Mesendoderm (in vitro differentiated cells): Measurements from ENCODE around the gene HOXB5.

Experiments used
- DNase-seq: peaks from one replicate; pipeline ENCODE4 v3.0.0; 2013
- H2AK5ac ChIP-seq: 2 replicates; pipeline ENCODE4 v1.6.1; 2013; ENCODE audit warnings: low read length, inconsistent platforms
- H2BK120ac ChIP-seq: 2 replicates; pipeline ENCODE4 v1.6.1; 2013; ENCODE audit warnings: low read depth, mild to moderate bottlenecking, low read length, moderate library complexity, mixed read lengths
- H2BK15ac ChIP-seq: replicated peaks from 2 replicates; pipeline ENCODE4 v1.6.1; 2013; ENCODE audit warnings: low read depth, mild to moderate bottlenecking, moderate library complexity
- H2BK5ac ChIP-seq: 2 replicates; pipeline ENCODE4 v1.6.1; 2013; ENCODE audit warnings: low read length, inconsistent platforms
- H3K18ac ChIP-seq: 2 replicates; pipeline ENCODE4 v1.6.1; 2013; ENCODE audit warnings: mild to moderate bottlenecking, low read length, mixed read lengths
- H3K23ac ChIP-seq: one replicate; pipeline ENCODE4 v1.6.1; 2013; ENCODE audit warnings: low read length
- H3K27ac ChIP-seq: 2 replicates; pipeline ENCODE4 v1.5.1; 2013; ENCODE audit warnings: low read depth, mild to moderate bottlenecking, inconsistent platforms, low read length, moderate library complexity
- H3K27me3 ChIP-seq: 2 replicates; pipeline ENCODE4 v1.6.1; 2013; ENCODE audit warnings: low read length, control low read depth, mild to moderate bottlenecking, inconsistent platforms; ENCODE audit not compliant: insufficient read depth, poor library complexity
- H3K36me3 ChIP-seq: 2 replicates; pipeline ENCODE4 v1.6.1; 2013; ENCODE audit warnings: low read length, inconsistent platforms; ENCODE audit not compliant: control insufficient read depth, insufficient read depth
- H3K4ac ChIP-seq: one replicate; pipeline ENCODE4 v1.6.1; 2013; ENCODE audit warnings: low read depth, mild to moderate bottlenecking, low read length, moderate library complexity
- H3K4me1 ChIP-seq: 2 replicates; pipeline ENCODE4 v1.6.1; 2013; ENCODE audit warnings: low read depth, low read length, inconsistent platforms; ENCODE audit not compliant: control insufficient read depth
- H3K4me2 ChIP-seq: 2 replicates; pipeline ENCODE4 v1.6.1; 2013; ENCODE audit warnings: low read length
- H3K4me3 ChIP-seq: 2 replicates; pipeline ENCODE4 v1.5.1; 2013; ENCODE audit warnings: mild to moderate bottlenecking, low read length
- H3K56ac ChIP-seq: one replicate; pipeline ENCODE4 v1.6.1; 2013; ENCODE audit warnings: low read length
- H3K79me1 ChIP-seq: 2 replicates; pipeline ENCODE4 v1.6.1; 2013; ENCODE audit warnings: low read length, inconsistent platforms
- H3K79me2 ChIP-seq: 2 replicates; pipeline ENCODE4 v1.6.1; 2013; ENCODE audit warnings: mild to moderate bottlenecking, low read length; ENCODE audit not compliant: control insufficient read depth, insufficient read depth
- H3K9ac ChIP-seq: 2 replicates; pipeline ENCODE4 v1.6.1; 2013; ENCODE audit warnings: low read length, inconsistent platforms
- H4K5ac ChIP-seq: one replicate; pipeline ENCODE4 v1.6.1; 2013; ENCODE audit warnings: low read length
- H4K8ac ChIP-seq: one replicate; pipeline ENCODE4 v1.6.1; 2013; ENCODE audit warnings: low read depth, mild to moderate bottlenecking, control low read depth, low read length, moderate library complexity
- WGBS: extraction: QIAGEN DNeasy Blood & Tissue Kit; methylation state at CpG from one replicate; pipeline ENCODE4 v1.1.7; 2013; ENCODE audit warnings: low lambda C conversion rate, missing lambda C conversion rate; ENCODE audit not compliant: insufficient coverage; ENCODE audit errors: extremely low coverage; 5-methylcytosine and 5-hydroxymethylcytosine counted together

Gene HOXB5

DNA sequence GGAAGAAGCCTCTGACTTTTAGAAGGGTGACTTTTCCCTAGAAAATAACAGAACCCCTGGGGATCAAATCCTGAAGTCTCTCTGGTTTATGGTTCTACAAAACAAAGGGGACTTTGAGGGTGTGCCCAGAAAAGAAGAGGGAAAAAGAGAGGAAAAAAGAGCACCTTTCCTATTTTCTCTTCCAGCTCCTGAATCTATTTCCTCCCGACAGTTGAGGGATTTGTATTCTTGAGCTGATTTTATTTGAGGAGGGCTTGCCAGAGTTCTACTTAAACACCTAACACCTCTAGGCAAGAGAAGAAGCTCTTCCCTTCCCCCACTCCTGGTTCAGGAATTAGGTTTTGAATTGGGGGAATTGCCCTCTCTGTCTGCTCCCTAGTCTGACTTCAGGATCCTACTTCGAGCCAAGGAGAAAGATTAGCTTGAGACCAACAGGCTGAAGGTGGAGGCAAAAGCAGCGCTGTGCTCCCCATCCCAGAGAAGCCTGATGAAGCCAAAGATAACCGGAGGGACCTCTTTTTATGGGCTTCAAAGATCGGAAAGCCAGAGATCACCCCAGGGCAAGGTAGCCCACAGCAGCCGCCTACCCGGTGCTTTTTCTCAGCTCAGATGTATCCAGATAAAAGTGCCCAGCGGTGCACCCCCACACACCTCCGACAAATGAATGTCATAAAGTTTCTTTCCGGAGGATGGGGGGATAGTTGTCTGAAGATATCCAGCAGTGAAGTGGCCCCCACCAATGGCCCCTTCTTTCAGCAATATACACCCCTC is 4.3 kb downstream of the HOXB5 start:
- H3K56ac ChIP-seq = no peak overlapping the region
- H2BK15ac ChIP-seq = no peak overlapping the region
- H3K79me2 ChIP-seq = no peaks in the 10 kb centered on the region
- H3K23ac ChIP-seq = no peak overlapping the region
- no peaks in the 10 kb centered on the region for H3K4me1 ChIP-seq
- WGBS = no CpG with 5 or more reads among the region's 10 CpGs
- H2AK5ac ChIP-seq = no peak overlapping the region
- no peak overlapping the region for H4K8ac ChIP-seq
- H3K79me1 ChIP-seq = no peaks in the 10 kb centered on the region
- H4K5ac ChIP-seq = no peak overlapping the region
- H2BK5ac ChIP-seq = no peak overlapping the region
- no peak overlapping the region for H3K27ac ChIP-seq
- no peak overlapping the region for H3K4me3 ChIP-seq
- H3K9ac ChIP-seq = no peak overlapping the region
- H3K18ac ChIP-seq = no peak overlapping the region
- no peaks in the 10 kb centered on the region for H3K36me3 ChIP-seq
- H2BK120ac ChIP-seq = no peak overlapping the region
- H3K4me2 ChIP-seq = no peak overlapping the region
- no peak for DNase-seq
- no peak overlapping the region for H3K4ac ChIP-seq
- peaks cover 89% of the 10 kb centered on the region for H3K27me3 ChIP-seq

DNA sequence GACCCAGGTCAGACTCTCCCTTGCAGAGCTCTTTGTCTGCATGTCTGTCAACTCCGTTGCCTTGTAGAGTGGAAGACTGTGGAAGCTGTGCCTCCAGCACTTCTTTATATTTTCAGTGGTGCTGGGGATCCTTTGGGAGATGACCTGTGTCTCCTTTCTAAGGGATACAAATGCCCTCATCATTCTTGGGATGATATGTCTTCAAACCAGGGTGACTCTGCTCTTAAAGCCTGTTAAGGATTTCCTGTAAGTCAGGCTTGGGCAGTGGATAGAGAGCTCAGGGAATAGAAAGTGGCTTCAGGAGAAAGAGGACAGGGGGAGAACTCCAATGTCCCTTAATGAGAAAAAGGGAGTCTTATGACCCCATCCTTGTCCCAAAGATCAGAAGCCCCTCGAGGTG is 5.1 kb downstream of the HOXB5 start:
- DNase-seq = no peak
- no CpG with 5 or more reads among the region's 2 CpGs for WGBS
- H4K8ac ChIP-seq = no peak overlapping the region
- H3K18ac ChIP-seq = no peak overlapping the region
- H3K27ac ChIP-seq = no peak overlapping the region
- no peak overlapping the region for H2BK15ac ChIP-seq
- H2BK5ac ChIP-seq = no peak overlapping the region
- H3K36me3 ChIP-seq = no peaks in the 10 kb centered on the region
- no peak overlapping the region for H3K23ac ChIP-seq
- H4K5ac ChIP-seq = no peak overlapping the region
- H3K4me1 ChIP-seq = no peaks in the 10 kb centered on the region
- no peak overlapping the region for H2AK5ac ChIP-seq
- no peak overlapping the region for H2BK120ac ChIP-seq
- H3K4ac ChIP-seq = no peak overlapping the region
- no peaks in the 10 kb centered on the region for H3K79me2 ChIP-seq
- H3K56ac ChIP-seq = no peak overlapping the region
- H3K9ac ChIP-seq = no peak overlapping the region
- H3K27me3 ChIP-seq = peaks cover 95% of the 10 kb centered on the region
- no peak overlapping the region for H3K4me2 ChIP-seq
- no peaks in the 10 kb centered on the region for H3K79me1 ChIP-seq
- H3K4me3 ChIP-seq = no peak overlapping the region

DNA sequence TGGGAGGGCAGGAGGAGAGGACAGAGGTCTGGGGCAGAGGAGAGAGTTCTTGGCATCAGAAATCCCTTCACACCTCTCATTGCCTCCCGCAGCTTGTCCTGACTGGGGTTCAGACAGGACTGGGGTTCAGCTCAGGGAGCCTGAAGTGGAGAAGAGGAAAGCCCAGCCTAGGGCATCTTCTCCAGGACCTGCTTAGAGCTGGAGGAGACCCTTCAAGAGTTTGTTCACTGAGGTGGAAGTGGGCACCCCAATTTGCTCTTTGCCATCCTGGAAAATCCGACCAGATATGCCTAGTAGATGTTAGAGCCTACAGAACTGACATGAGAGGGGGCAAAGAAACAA is 5.5 kb downstream of the HOXB5 start:
- Histone ChIP-seq H3K27ac (no peak overlapping the region), H3K23ac (no peak overlapping the region), H4K5ac (no peak overlapping the region), H3K4me1 (no peaks in the 10 kb centered on the region), H4K8ac (no peak overlapping the region), H2AK5ac (no peak overlapping the region), H3K79me2 (no peaks in the 10 kb centered on the region), H3K18ac (no peak overlapping the region), H3K9ac (no peak overlapping the region), H3K4me2 (no peak overlapping the region), H2BK120ac (no peak overlapping the region), H3K27me3 (peaks cover 95% of the 10 kb centered on the region), H3K56ac (no peak overlapping the region), H3K4ac (no peak overlapping the region), H3K79me1 (no peaks in the 10 kb centered on the region), H2BK5ac (no peak overlapping the region), H3K36me3 (no peaks in the 10 kb centered on the region), H2BK15ac (no peak overlapping the region), H3K4me3 (no peak overlapping the region)
- no CpG with 5 or more reads among the region's 2 CpGs for whole genome bisulfite sequencing
- no peak for DNase-seq

DNA sequence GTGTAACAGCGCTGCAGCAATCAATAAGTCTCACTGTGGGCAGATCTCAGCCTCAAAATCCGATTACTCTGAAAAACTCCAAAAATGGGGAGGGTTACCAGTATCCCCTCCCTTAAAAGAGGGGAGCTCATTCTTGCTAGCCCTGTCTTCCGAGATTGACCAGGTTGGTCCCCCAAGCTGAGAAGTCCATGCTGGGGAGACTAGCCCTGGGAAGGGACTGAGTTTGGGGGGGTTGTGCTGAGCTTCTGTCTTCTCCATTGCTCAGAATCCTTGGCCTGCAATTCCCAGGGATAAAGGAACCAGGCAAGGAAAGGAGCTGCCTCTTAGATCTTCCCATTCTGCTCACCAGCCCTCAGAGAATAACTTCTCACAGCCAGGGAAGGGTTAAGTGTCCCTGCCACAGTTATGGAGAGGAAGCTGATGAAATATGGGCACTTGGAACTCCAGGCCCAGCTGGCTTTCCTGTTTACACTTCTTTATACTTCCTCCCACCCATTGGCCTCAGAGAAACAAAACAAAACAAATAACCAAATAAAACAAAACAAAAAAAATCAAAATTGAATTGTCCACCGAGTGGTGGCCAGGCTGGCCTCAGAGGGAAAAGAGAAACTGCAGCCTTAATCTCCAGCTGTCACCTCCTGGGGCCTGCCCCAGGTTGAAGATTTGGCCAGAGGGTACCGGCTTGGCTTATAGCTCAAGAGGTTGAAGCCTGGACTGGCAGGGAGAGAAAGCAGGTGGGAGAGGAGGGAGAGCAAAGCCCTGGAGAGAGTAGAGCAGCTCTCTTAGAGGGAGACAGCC is 6.1 kb downstream of the HOXB5 start:
- no peaks in the 10 kb centered on the region for H3K36me3 ChIP-seq
- H4K8ac ChIP-seq = no peak overlapping the region
- H3K4me1 ChIP-seq = no peaks in the 10 kb centered on the region
- peaks cover 95% of the 10 kb centered on the region for H3K27me3 ChIP-seq
- no peak overlapping the region for H2BK120ac ChIP-seq
- H2AK5ac ChIP-seq = no peak overlapping the region
- no peak overlapping the region for H3K4ac ChIP-seq
- no peak overlapping the region for H3K4me3 ChIP-seq
- H3K4me2 ChIP-seq = no peak overlapping the region
- WGBS = no CpG with 5 or more reads among the region's 5 CpGs
- no peaks in the 10 kb centered on the region for H3K79me2 ChIP-seq
- H4K5ac ChIP-seq = no peak overlapping the region
- DNase-seq = no peak
- H3K9ac ChIP-seq = no peak overlapping the region
- H3K79me1 ChIP-seq = no peaks in the 10 kb centered on the region
- H3K56ac ChIP-seq = no peak overlapping the region
- no peak overlapping the region for H2BK15ac ChIP-seq
- no peak overlapping the region for H3K27ac ChIP-seq
- H3K18ac ChIP-seq = no peak overlapping the region
- H2BK5ac ChIP-seq = no peak overlapping the region
- H3K23ac ChIP-seq = no peak overlapping the region

DNA sequence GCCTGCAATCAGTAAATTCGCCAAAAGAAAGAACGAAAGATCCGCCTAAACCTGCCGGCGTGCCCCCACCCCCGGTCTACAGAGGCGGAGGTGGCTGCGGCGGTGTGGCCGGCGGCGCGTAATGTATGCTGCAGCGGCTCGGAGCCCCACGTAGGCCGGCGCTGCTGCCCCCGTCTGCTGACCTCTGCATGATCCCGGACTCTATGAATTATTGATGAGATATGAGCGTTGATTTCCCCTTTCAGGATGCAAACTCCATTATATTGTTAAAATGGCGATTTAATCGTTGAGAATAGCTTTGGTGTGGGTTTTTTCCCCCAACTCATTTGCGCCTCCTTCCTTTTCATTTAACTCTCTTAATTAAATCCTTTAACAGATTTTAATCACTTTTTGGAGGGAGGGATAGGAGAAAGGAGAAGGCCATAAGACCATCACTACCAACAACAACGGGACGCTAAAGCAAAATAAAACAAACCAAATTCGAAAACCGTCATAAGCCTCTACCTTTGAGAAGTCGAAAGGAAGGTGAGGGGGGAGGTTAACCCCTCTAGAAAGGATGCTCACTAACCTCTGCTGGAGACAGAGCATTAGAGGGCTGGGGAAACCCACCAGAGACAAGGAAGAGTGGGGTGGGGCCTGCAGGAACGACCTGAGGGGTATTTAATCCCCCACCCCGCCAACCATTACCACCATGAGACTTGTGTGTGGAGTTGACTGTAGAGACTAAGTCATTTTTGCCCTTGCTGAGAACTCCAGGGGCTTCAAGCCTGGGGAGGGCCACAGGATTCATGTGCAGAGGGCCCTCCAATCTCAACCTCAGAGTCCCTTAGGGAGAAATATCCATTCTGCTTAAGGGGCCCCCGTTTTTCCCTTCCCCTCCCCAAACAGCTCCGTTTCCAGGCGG is 7.0 kb downstream of the HOXB5 start:
- Histone ChIP-seq H3K9ac (no peak overlapping the region), H3K79me2 (no peaks in the 10 kb centered on the region), H2BK5ac (no peak overlapping the region), H2BK120ac (no peak overlapping the region), H4K5ac (no peak overlapping the region), H3K4ac (no peak overlapping the region), H3K56ac (no peak overlapping the region), H3K18ac (no peak overlapping the region), H3K79me1 (no peaks in the 10 kb centered on the region), H2AK5ac (no peak overlapping the region), H3K36me3 (no peaks in the 10 kb centered on the region), H3K4me2 (no peak overlapping the region), H3K23ac (no peak overlapping the region), H3K27ac (no peak overlapping the region), H3K4me3 (no peak overlapping the region), H3K27me3 (peaks cover 96% of the 10 kb centered on the region), H4K8ac (no peak overlapping the region), H3K4me1 (no peaks in the 10 kb centered on the region), H2BK15ac (no peak overlapping the region)
- WGBS = no CpG with 5 or more reads among the region's 34 CpGs
- no peak for DNase-seq
